ENCODE measurements around the gene MAJIN. TPM values are rescaled to one million over a fixed set of nuclear protein-coding genes. Genes with fewer than 3 reads are reported as not detected.

MAJIN gene
- total RNA-seq, 1 donor from 2014 or later: not detected

DNA sequence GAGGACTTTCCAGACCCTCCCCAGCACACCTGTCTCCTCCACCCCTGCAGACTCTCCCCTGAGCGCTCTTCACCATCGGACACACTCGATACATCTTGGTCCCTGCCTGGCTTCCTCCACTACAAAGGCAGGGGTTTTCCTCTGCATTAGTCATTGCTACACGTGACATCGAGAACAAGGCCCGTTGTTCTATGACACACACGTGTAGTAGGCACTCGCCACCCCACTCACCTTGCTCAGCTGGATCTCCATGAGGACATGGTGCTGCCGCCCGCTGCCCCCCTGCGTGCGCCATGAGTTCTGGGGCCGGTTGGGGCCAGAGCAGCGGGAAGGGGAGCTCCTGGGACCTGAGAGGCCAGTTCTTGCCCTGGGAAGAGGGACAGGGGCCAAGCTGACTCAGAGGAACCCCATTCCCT lies 71.6 kb downstream of the MAJIN start:
- TF ChIP-seq, protein P1, sequence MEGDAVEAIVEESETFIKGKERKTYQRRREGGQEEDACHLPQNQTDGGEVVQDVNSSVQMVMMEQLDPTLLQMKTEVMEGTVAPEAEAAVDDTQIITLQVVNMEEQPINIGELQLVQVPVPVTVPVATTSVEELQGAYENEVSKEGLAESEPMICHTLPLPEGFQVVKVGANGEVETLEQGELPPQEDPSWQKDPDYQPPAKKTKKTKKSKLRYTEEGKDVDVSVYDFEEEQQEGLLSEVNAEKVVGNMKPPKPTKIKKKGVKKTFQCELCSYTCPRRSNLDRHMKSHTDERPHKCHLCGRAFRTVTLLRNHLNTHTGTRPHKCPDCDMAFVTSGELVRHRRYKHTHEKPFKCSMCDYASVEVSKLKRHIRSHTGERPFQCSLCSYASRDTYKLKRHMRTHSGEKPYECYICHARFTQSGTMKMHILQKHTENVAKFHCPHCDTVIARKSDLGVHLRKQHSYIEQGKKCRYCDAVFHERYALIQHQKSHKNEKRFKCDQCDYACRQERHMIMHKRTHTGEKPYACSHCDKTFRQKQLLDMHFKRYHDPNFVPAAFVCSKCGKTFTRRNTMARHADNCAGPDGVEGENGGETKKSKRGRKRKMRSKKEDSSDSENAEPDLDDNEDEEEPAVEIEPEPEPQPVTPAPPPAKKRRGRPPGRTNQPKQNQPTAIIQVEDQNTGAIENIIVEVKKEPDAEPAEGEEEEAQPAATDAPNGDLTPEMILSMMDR (conservative IDR thresholded peaks at IDR 0.05; ENCODE audit: low read depth, low read length): no peak
- DNase-seq (ENCODE audit: low read depth): no peak
- no peak overlapping the region for H3K4me3 ChIP-seq (ENCODE audit: low read depth, low read length)

DNA sequence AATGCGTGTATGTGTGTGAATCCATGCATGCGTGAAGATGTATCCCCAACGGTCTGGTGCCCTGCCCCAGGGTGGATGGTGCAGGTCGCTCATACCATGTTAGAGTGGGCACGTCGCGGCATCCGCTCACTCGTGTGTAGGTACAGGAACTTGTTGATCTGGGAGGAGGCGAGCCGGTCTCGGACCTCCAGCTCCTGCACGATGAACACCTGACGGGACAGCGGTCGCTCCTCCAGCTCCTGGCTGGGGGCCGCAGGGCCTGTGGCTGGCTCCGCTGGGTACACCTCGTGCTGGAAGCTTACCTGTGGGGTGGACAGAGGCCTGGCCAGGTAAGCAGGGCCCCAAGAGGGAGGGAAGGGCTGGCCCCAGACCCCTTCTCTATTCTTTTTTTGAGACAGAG lies 73.4 kb downstream of the MAJIN start:
- TF ChIP-seq, protein P1 (conservative IDR thresholded peaks at IDR 0.05; ENCODE audit: low read depth, low read length): no peak
- H3K4me3 ChIP-seq (ENCODE audit: low read depth, low read length): no peak overlapping the region
- DNase-seq (ENCODE audit: low read depth): no peak

DNA sequence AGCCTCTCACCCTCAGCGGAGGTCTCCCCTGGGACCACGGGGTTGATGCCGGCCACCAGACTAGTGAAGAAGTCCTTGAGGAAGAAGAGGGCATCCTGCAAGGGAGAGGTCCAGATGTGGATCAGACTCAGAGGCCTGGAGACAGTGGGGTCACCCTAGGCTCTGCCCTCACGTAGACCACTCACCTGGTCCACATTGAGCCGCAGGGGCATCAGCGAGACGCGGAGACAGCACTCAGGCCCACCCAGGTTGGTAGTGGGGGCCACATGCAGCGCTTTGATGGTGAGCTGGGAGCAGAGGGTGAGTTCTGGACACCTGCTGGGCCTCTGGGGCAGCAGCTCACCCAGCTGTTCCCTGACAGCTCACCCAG lies 73.8 kb downstream of the MAJIN start:
- DNase-seq (ENCODE audit: low read depth): no peak
- TF ChIP-seq, protein P1 (conservative IDR thresholded peaks at IDR 0.05; ENCODE audit: low read depth, low read length): no peak
- no peak overlapping the region for H3K4me3 ChIP-seq (ENCODE audit: low read depth, low read length)

DNA sequence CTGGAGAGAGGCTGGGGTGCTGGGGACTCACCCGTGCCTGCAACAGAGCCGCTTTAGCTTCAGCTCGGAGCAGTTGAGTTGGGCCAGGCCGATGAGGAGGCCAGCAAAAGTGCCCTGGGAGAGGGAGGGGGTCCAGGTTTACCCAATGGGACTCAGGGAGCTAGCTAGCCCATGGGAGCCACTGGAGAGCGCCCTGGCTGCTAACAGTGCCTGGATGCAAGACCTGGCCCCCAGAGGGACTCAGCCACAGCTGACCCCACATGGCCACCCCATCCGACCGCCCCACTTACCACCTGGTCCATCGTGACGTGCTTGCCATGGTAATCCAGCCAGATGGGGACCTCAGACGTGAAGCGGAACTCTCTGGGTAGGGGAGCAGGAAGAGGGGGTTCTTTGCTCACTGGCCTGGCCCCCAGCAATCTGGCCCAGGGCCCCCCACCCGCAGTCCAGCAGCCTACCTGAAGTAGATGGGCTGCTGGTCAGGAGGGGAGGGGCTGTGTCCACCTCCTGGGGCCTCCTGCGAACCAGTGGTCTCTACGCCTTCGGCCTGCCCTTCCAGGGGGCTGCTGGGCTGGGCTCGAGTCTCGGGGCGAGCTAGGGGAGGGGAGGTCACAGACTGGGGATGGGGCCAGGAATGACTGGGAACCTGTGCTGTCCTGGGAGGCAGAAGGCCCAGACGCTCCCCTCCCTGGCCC lies 74.4 kb downstream of the MAJIN start:
- TF ChIP-seq, protein P1 (conservative IDR thresholded peaks at IDR 0.05; ENCODE audit: low read depth, low read length): no peak
- H3K4me3 ChIP-seq (ENCODE audit: low read depth, low read length): no peak overlapping the region
- DNase-seq (ENCODE audit: low read depth): no peak

DNA sequence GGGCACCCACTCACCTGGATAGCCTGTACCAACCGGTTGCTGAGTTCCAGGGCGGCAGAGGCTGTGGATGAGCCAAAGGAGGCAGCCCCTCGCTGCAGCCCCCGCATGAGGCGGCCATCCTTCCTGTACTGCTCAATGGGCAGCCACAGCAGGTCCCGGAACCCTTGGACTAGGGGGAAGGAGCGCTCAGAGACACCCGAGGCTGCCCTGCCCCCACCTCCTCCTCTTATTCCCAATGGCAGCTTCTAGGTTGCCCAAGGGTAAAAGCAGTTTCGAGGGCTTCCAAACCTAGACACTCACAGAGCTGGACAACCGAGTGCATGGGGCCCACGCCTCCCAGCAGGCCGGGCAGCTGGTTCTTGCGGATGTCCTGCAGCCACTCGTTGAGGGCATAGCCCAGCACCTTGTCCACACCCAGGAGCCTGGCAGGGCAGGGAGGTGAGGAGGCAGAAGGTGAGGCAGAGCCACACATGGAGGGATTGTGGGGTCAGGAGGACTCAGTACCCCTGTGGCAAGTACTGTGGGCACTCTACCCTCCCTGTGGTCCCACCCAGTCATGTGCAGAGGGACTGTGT lies 75.4 kb downstream of the MAJIN start:
- no peak for DNase-seq (ENCODE audit: low read depth)
- TF ChIP-seq, protein P1 (conservative IDR thresholded peaks at IDR 0.05; ENCODE audit: low read depth, low read length): no peak
- no peak overlapping the region for H3K4me3 ChIP-seq (ENCODE audit: low read depth, low read length)

DNA sequence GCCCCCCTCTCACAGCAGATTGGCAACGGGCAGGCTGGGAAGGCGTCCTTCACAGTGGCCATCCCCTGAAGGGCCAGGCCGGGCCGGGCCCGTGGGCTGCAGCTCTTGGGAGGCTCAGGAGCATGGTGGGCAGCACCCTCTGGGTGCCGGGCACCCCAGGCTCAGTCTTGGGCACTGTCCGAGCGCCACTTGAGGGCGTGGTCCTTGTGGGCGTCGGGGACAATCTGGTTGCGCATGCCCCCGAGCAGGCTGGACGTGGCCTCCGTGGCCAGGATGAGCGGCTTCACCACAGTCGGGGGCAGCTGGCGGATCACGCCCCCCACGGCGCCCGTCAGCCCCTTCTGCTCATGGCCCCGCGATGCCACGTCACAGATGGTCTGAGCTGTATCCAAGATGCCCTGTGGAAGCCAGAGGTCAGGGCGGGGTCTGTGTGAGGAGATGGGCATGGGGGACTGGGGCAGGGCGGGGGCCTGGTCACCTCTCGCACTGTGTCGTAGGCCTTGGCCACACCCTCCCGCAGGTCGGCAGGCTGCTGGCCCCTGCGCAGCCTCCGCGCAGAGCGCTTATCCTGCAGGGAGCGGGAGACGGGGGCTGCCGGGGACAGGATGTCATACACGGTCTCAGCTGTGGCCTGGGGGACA lies 77.0 kb downstream of the MAJIN start:
- H3K4me3 ChIP-seq (ENCODE audit: low read depth, low read length): no peak overlapping the region
- DNase-seq (ENCODE audit: low read depth): no peak
- TF ChIP-seq, protein P1 (conservative IDR thresholded peaks at IDR 0.05; ENCODE audit: low read depth, low read length): no peak

All from epithelial cell of proximal tubule (primary cell).